ENCODE results near the gene HECTD2.

The HECTD2 gene

GRCh38 chr10:91378061-91378460 lies 32.1 kb upstream of the HECTD2 start:
- H4K91ac ChIP-seq (ENCODE audit: low read depth, low read length) = no peak overlapping the region
- H3K23ac ChIP-seq (ENCODE audit: low read length) = no peak overlapping the region
- no peak overlapping the region for H2BK5ac ChIP-seq (ENCODE audit: low read depth, low read length, poor library complexity)
- H3K14ac ChIP-seq (ENCODE audit: low read length) = no peak overlapping the region
- no peaks in the 10 kb centered on the region for H3K79me1 ChIP-seq (ENCODE audit: low read length)
- no peak overlapping the region for H3K4ac ChIP-seq (ENCODE audit: low read depth, low read length)
- H3K4me2 ChIP-seq (ENCODE audit: low read length) = no peak overlapping the region
- H3K27me3 ChIP-seq (ENCODE audit: insufficient read depth, low read length) = no peaks in the 10 kb centered on the region
- DNase-seq = no peak
- no peak overlapping the region for H2BK120ac ChIP-seq (ENCODE audit: insufficient read depth, low read length, poor library complexity)
- no peak overlapping the region for H3K27ac ChIP-seq (ENCODE audit: low read depth, low read length)
- H4K12ac ChIP-seq (ENCODE audit: low read depth, low read length) = no peak overlapping the region
- no peak overlapping the region for H3K9ac ChIP-seq (ENCODE audit: low read length)
- no peak overlapping the region for H2BK12ac ChIP-seq (ENCODE audit: low read length)
- H3K79me2 ChIP-seq (ENCODE audit: control insufficient read depth, insufficient read depth, low read length, poor library complexity) = no peaks in the 10 kb centered on the region
- H4K8ac ChIP-seq (ENCODE audit: low read depth, low read length) = no peak overlapping the region
- H3K36me3 ChIP-seq (ENCODE audit: control insufficient read depth in 1 of 2, insufficient read depth in 2 of 2, low read length in 2 of 2) = no peaks in the 10 kb centered on the region
- H2AK5ac ChIP-seq (ENCODE audit: low read length) = no peak overlapping the region
- peaks cover 2 to 12% of the 10 kb centered on the region in 2 experiments for H3K4me1 ChIP-seq (ENCODE audit: control insufficient read depth in 1 of 2, insufficient read depth in 2 of 2, low read length in 2 of 2)
- no peak overlapping the region for H3K4me3 ChIP-seq (ENCODE audit: low read depth, low read length)
- H3K18ac ChIP-seq (ENCODE audit: low read length) = no peak overlapping the region
- H2AFZ ChIP-seq (ENCODE audit: insufficient read depth, low read length, poor library complexity) = no peak overlapping the region
- H3K9me3 ChIP-seq (ENCODE audit: insufficient read depth, low read depth, low read length) = peaks cover 4% of the 10 kb centered on the region

DNA sequence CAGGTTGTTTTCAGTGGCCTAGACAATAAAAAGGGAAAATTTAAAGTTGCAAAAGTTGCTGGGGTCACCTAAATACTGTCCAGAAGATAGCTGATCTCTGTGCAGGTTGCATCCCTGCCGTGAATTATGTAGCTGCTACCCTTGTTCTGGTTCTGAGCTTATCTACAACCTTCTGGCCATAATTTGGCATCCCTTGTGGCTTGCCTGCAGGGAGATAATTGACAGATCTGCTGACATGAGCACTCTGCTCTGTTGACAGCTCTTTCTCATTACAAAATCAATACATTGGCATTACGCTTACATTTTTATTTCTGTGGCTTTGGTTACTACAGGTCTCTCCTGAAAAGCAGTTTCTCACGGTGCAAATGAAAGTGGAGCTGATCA lies 29.3 kb upstream of the HECTD2 start:
- no peak for DNase-seq
- WGBS (ENCODE audit: extremely low coverage, insufficient coverage, insufficient read length) = no CpG with 5 or more reads among the region's 3 CpGs
- H3K36me3 ChIP-seq (ENCODE audit: control insufficient read depth in 1 of 2, insufficient read depth in 2 of 2, low read length in 2 of 2) = no peaks in the 10 kb centered on the region

GRCh38 chr10:91381257-91381891 lies 28.8 kb upstream of the HECTD2 start:
- H2AK5ac ChIP-seq (ENCODE audit: low read length) = no peak overlapping the region
- peak overlapping the region; percentile 23 for H3K4me2 ChIP-seq (ENCODE audit: low read length)
- no peak overlapping the region for H3K18ac ChIP-seq (ENCODE audit: low read length)
- no peak overlapping the region for H3K9ac ChIP-seq (ENCODE audit: low read length)
- H3K36me3 ChIP-seq (ENCODE audit: control insufficient read depth in 1 of 2, insufficient read depth in 2 of 2, low read length in 2 of 2) = no peaks in the 10 kb centered on the region
- H3K27me3 ChIP-seq (ENCODE audit: insufficient read depth, low read length) = no peaks in the 10 kb centered on the region
- no peak overlapping the region for H3K4me3 ChIP-seq (ENCODE audit: low read depth, low read length)
- H3K79me1 ChIP-seq (ENCODE audit: low read length) = no peaks in the 10 kb centered on the region
- no peaks in the 10 kb centered on the region for H3K79me2 ChIP-seq (ENCODE audit: control insufficient read depth, insufficient read depth, low read length, poor library complexity)
- H2BK12ac ChIP-seq (ENCODE audit: low read length) = no peak overlapping the region
- H3K9me3 ChIP-seq (ENCODE audit: insufficient read depth, low read depth, low read length) = peaks cover 4% of the 10 kb centered on the region
- no CpG with 5 or more reads among the region's 9 CpGs for WGBS (ENCODE audit: extremely low coverage, insufficient coverage, insufficient read length)
- no peak overlapping the region for H3K14ac ChIP-seq (ENCODE audit: low read length)
- no peak overlapping the region for H2BK120ac ChIP-seq (ENCODE audit: insufficient read depth, low read length, poor library complexity)
- H3K4ac ChIP-seq (ENCODE audit: low read depth, low read length) = no peak overlapping the region
- H2AFZ ChIP-seq (ENCODE audit: insufficient read depth, low read length, poor library complexity) = no peak overlapping the region
- H3K4me1 ChIP-seq (ENCODE audit: control insufficient read depth in 1 of 2, insufficient read depth in 2 of 2, low read length in 2 of 2) = peaks cover 2 to 12% of the 10 kb centered on the region in 2 experiments
- no peak overlapping the region for H4K12ac ChIP-seq (ENCODE audit: low read depth, low read length)
- no peak overlapping the region for H3K23ac ChIP-seq (ENCODE audit: low read length)
- DNase-seq = no peak
- no peak overlapping the region for H4K91ac ChIP-seq (ENCODE audit: low read depth, low read length)
- no peak overlapping the region for H3K27ac ChIP-seq (ENCODE audit: low read depth, low read length)
- H2BK5ac ChIP-seq (ENCODE audit: low read depth, low read length, poor library complexity) = no peak overlapping the region
- no peak overlapping the region for H4K8ac ChIP-seq (ENCODE audit: low read depth, low read length)

More for the DNA sequence above, 29.3 kb upstream of the HECTD2 start:
- no peak overlapping the region for H3K9ac ChIP-seq (ENCODE audit: low read length)
- no peaks in the 10 kb centered on the region for H3K79me2 ChIP-seq (ENCODE audit: control insufficient read depth, insufficient read depth, low read length, poor library complexity)
- H2BK120ac ChIP-seq (ENCODE audit: insufficient read depth, low read length, poor library complexity) = no peak overlapping the region
- H2AK5ac ChIP-seq (ENCODE audit: low read length) = no peak overlapping the region
- no peaks in the 10 kb centered on the region for H3K79me1 ChIP-seq (ENCODE audit: low read length)
- H4K91ac ChIP-seq (ENCODE audit: low read depth, low read length) = no peak overlapping the region
- H2AFZ ChIP-seq (ENCODE audit: insufficient read depth, low read length, poor library complexity) = no peak overlapping the region
- peaks cover 2 to 12% of the 10 kb centered on the region in 2 experiments for H3K4me1 ChIP-seq (ENCODE audit: control insufficient read depth in 1 of 2, insufficient read depth in 2 of 2, low read length in 2 of 2)
- no peak overlapping the region for H4K12ac ChIP-seq (ENCODE audit: low read depth, low read length)
- H3K4ac ChIP-seq (ENCODE audit: low read depth, low read length) = no peak overlapping the region
- no peak overlapping the region for H3K18ac ChIP-seq (ENCODE audit: low read length)
- no peak overlapping the region for H3K27ac ChIP-seq (ENCODE audit: low read depth, low read length)
- H3K23ac ChIP-seq (ENCODE audit: low read length) = no peak overlapping the region
- no peak overlapping the region for H2BK12ac ChIP-seq (ENCODE audit: low read length)
- no peak overlapping the region for H4K8ac ChIP-seq (ENCODE audit: low read depth, low read length)
- H3K4me2 ChIP-seq (ENCODE audit: low read length) = peak overlapping the region; percentile 23
- peaks cover 4% of the 10 kb centered on the region for H3K9me3 ChIP-seq (ENCODE audit: insufficient read depth, low read depth, low read length)
- H3K14ac ChIP-seq (ENCODE audit: low read length) = no peak overlapping the region
- H3K4me3 ChIP-seq (ENCODE audit: low read depth, low read length) = no peak overlapping the region
- H3K27me3 ChIP-seq (ENCODE audit: insufficient read depth, low read length) = no peaks in the 10 kb centered on the region
- H2BK5ac ChIP-seq (ENCODE audit: low read depth, low read length, poor library complexity) = no peak overlapping the region

DNA sequence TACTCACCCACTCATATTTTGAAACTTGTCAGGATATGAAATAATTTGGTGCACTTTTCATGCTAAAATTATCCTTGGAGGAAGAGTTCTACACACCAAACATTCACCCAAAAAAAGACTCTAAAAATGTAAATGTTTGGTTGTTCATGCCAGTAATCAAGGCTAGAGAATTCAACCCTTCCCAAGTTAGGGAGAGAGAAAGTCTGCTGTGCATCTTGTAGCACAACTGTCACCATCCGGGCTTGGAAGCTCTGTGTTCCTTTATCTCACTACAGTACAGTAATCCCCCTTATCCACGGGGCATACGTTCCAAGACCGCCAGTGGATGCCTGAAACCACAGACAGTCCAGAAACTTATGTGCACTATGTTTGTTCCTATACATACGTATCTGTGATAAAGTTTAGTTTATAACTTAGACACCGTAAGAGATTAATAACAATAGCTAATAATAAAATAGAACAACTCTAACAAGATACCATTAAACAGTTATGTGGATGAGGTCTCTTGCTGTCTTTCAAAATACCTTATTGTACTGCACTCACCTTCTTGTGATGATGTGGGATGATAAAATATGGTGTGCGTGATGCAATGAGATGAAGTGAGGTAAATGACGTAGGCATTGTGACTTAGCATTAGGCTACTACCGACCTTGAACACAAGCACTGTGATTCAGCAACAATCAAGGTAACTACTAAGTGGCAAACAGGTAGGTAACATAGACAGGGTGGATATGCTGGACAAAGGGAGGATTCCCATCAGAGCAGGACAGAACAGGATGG lies 24.6 kb upstream of the HECTD2 start:
- Histone ChIP-seq H3K27ac (ENCODE audit: low read depth, low read length) (no peak overlapping the region), H3K79me2 (ENCODE audit: control insufficient read depth, insufficient read depth, low read length, poor library complexity) (no peaks in the 10 kb centered on the region), H3K27me3 (ENCODE audit: insufficient read depth, low read length) (no peaks in the 10 kb centered on the region), H4K8ac (ENCODE audit: low read depth, low read length) (no peak overlapping the region), H3K79me1 (ENCODE audit: low read length) (no peaks in the 10 kb centered on the region), H4K12ac (ENCODE audit: low read depth, low read length) (no peak overlapping the region), H2AK5ac (ENCODE audit: low read length) (no peak overlapping the region), H3K23ac (ENCODE audit: low read length) (no peak overlapping the region), H4K91ac (ENCODE audit: low read depth, low read length) (no peak overlapping the region), H3K9ac (ENCODE audit: low read length) (no peak overlapping the region), H3K4me2 (ENCODE audit: low read length) (no peak overlapping the region), H2BK12ac (ENCODE audit: low read length) (no peak overlapping the region), H3K9me3 (ENCODE audit: insufficient read depth, low read depth, low read length) (no peaks in the 10 kb centered on the region), H3K4me3 (ENCODE audit: low read depth, low read length) (no peak overlapping the region), H3K18ac (ENCODE audit: low read length) (no peak overlapping the region), H2BK5ac (ENCODE audit: low read depth, low read length, poor library complexity) (no peak overlapping the region), H3K4me1 (ENCODE audit: control insufficient read depth in 1 of 2, insufficient read depth in 2 of 2, low read length in 2 of 2) (peaks cover 2 to 7% of the 10 kb centered on the region in 2 experiments), H3K4ac (ENCODE audit: low read depth, low read length) (no peak overlapping the region), H3K14ac (ENCODE audit: low read length) (no peak overlapping the region), H2BK120ac (ENCODE audit: insufficient read depth, low read length, poor library complexity) (no peak overlapping the region), H2AFZ (ENCODE audit: insufficient read depth, low read length, poor library complexity) (no peak overlapping the region), H3K36me3 (ENCODE audit: control insufficient read depth in 1 of 2, insufficient read depth in 2 of 2, low read length in 2 of 2) (no peaks in the 10 kb centered on the region)
- DNase-seq = no peak
- no CpG with 5 or more reads among the region's 9 CpGs for WGBS (ENCODE audit: extremely low coverage, insufficient coverage, insufficient read length)

All from trophoblast cell (in vitro differentiated cells and primary cell).